GM10847 (cell line): ENCODE results near the gene VPS52.

Experiments used
- POLR2A ChIP-seq: IDR thresholded peaks from 2 replicates; pipeline ENCODE4 v1.6.1; 2011; ENCODE audit not compliant: insufficient read length; ENCODE audit errors: extremely low read depth

The VPS52 gene

DNA sequence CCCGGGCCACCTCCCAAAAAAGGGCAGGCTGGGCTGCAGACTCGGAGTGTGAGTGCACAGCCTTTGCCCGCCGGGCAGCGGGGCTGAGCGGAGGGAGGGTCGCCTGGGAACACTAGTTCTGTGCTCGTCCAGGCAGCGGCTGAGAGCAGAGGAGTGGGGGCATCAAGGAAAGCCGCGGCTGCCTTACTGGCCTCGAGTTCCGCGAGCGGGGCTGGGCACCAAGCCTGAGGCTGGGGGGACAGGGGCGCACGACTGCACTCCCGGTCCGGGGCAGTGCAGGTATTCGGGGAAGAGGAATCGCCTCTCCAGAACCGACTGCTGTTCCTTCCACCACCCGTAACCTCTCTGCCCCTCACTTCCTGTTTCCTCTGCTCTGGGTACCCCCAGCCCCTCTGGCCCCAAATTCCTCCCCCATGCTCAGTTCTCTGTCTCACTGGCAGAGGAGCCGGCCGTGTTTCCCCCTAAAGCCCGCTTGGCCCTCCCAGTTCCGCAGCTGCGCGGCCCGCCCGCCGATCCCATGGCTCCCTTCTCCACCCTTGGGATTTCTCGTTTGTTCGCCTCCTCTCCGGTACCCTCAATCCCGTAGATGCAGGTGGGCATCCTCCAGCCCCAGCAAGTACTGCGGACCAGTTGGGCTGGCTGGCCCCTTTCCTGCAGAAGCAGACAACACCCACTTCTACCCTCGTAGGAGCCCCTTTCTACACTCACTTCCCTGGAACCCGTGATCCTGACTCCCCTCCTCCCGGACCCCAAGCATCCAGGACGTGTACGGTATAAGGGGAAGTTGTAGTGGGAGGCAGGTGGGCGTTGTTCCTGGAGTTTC lies 58.3 kb downstream of the VPS52 start:
- no peak for TF ChIP-seq POLR2A

DNA sequence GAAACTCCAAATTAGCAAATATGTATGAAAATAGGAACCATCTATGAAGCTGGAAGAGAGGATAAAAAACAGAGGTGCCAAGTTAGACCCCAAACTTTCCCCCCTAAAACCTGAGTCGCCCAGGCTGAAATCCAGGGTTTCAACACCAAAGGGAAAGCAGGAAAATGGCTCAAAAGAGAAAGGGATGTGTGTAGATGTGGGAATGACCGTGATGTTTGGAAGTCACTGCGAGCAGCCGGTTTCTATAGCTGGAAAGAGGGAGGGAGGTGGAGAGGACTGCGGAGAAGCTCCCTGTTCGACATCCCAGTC lies 58.9 kb downstream of the VPS52 start:
- TF ChIP-seq POLR2A: no peak

DNA sequence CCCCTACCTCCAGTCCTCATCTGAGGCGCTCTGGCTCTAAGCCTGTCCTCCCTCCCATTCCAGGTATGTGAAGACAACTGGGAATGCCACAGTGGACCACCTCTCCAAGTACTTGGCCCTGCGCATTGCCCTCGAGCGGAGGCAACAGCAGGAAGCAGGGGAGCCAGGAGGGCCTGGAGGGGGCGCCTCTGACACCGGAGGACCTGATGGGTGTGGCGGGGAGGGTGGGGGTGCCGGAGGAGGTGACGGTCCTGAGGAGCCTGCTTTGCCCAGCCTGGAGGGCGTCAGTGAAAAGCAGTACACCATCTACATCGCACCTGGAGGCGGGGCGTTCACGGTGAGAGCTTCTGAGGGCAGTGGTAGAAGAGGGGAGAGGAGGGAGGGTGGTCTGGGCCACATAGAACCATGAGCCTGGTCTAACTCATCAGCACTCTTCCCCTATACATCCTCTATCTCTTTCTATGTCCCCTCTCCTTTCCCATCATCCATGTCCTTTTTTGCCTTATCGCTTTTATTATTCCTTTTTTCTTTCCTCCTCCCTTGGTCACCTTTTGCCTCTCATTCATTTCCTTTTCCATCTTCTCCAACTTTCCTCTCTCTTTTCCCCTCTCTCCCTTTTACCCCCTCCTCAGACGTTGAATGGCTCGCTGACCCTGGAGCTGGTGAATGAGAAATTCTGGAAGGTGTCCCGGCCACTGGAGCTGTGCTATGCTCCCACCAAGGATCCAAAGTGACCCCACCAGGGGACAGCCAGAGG lies 59.8 kb downstream of the VPS52 start:
- TF ChIP-seq POLR2A: no peak

DNA sequence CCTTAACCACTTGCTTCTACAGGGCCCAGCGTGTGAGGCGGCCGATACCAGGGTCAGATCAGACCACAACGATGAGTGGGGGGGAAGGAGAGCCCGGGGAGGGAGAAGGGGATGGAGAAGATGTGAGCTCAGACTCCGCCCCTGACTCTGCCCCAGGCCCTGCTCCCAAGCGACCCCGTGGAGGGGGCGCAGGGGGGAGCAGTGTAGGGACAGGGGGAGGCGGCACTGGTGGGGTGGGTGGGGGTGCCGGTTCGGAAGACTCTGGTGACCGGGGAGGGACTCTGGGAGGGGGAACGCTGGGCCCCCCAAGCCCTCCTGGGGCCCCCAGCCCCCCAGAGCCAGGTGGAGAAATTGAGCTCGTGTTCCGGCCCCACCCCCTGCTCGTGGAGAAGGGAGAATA lies 60.5 kb downstream of the VPS52 start:
- TF ChIP-seq POLR2A: no peak

DNA sequence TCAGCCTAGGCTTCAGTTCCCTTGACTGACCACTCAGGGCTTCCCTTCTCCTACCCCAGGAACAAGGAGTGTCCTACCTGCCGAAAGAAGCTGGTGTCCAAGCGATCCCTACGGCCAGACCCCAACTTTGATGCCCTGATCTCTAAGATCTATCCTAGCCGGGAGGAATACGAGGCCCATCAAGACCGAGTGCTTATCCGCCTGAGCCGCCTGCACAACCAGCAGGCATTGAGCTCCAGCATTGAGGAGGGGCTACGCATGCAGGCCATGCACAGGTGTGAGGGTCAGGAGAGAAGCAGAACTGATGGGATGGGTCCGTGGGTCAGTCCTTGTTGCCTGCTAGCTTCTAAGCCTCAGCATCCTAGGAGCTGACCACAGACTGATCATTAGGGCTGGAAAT lies 61.8 kb downstream of the VPS52 start:
- TF ChIP-seq POLR2A: no peak

DNA sequence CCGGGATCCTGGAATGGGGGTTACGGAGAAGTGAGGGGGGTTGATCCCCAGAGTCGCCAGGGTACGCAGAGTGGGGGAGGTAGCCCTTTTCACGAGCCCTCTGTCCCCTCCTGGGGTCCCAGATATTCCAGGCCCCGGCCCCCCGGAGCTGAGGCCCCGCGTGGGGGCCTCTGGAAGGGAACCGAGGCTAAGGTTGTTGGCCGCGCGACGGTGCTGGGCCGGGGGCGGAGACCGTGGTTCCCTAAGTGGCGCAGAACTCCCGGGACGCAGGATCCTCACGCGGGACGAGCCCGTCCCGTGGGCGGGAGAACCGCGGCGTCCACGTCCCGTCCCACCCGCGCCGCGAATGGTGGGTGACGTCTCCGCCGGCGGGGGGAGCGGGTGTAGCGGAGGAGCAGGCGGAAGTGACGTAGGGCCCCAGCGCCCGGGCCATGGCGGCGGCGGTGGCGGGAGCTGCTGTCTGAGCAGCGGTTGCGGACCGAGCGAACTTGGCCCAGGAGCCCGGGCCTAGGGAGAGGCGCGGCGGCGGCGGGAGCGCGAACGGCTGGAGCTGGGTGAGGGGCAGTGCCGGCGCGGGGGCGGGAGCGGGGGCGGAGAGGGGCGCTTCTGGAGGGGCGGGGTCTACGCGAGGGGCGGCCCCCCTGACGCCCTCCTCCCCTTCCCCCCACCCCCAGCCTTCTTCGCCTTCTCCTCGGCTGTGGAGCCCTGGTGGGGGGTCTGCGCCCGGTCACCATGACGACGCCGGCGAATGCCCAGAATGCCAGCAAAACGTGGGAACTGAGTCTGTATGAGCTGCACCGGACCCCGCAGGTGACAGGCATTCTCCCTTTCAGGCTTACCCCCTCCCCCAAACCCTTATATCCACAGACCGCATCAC lies 63.3 kb downstream of the VPS52 start, which contains the start of gene RING1:
RING1 (plus strand) TSS at position 410 of the 877 bp plus-strand sequence; CDS start at position 733, 323 bp downstream.
- peak; percentile 96 for TF ChIP-seq POLR2A

DNA sequence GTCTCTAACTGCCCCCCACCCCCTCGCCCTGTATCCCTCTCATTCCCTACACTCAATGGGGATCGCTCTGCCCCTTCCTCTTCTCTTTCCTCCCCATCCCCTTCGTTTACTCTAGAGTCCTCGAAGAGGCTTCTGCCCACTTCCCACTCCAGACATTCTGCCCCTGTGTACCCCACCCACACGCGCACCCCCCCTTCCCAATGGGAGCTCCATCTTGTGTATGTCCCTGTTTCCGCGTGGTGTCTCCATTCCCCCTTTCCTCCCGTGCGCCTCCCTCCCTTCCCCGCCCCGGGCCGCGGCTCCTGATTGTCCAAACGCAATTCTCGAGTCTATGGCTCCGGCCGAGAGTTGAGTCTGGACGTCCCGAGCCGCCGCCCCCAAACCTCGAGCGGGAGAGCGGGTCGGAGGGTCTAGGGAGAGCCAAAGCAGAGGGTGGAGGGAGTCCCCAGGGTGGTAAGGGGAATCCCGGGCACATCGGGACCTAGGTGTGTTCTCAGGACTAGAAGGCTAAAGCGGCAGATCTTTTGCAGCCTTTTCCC lies 64.1 kb downstream of the VPS52 start:
- no peak for TF ChIP-seq POLR2A

DNA sequence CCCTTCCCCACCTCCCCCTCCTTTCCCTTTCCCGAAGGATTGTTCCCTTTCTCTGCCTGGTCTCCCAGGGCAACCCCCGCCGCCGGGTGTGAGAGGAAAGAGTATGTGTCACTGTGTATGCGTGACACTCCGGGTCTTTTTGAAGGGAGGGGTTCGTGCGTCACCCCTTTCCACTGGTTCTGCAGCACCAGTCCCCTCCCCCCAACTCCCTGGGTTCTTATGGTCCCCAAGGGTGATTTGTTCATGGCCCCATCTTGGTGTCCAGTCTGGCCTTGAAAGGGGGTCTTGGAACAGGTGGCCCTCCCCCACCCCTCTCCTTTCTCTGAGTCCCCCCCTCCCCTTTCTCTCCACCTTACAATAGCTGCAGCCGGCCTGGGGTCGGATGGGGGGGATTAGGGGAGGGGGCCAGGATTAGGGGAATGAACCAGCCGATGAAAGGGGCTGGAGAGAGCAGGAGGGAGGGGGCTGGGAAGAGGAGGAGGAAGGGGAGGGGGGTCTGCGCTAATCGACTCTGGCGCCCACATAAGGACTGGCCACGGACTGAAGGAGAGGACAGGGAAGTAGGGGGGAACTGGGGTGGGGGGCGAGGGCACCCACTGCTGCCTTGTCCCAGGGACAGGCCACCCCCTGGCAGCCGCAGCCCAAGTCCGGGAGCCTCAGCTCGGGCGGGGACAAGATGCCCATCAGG lies 64.7 kb downstream of the VPS52 start:
- TF ChIP-seq POLR2A: no peak

DNA sequence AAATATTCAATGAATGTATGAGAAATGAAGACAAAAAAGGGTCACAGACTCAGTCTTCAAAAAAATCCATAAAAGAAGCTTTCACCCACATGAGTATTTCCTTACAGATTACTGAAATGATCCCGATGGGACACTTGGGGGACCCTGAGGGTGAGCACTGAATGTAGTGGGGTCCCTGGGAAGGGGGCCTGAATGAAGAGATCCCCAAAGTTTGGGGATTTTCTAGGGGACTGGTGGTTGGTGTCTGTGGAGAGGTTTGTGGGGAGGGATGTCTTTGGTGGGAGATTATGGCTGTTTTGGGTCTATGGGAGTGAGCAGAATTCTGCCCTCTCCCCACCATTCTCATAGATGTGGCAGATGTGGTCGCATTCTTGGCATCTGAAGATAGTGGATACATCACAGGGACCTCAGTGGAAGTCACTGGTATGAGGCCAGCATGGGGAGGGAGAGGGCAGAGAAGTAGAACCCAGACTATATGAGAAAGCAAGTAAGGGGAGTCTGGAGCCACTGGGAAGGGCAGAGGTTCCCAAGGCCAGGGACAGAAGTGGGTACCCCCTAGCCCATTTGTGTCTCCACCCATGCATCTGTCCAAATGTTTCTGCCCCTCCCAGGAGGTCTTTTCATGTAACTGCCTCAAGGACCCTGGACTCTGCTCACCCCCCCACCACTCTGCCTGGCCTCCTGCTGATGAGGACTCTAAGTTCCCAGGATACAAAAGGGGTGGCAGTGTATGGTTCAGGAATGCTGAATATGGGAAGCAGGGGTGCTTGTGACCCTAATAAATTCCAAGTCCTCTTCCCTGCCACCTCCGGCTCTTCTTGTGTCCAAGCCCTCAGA lies 65.4 kb downstream of the VPS52 start:
- no peak for TF ChIP-seq POLR2A

DNA sequence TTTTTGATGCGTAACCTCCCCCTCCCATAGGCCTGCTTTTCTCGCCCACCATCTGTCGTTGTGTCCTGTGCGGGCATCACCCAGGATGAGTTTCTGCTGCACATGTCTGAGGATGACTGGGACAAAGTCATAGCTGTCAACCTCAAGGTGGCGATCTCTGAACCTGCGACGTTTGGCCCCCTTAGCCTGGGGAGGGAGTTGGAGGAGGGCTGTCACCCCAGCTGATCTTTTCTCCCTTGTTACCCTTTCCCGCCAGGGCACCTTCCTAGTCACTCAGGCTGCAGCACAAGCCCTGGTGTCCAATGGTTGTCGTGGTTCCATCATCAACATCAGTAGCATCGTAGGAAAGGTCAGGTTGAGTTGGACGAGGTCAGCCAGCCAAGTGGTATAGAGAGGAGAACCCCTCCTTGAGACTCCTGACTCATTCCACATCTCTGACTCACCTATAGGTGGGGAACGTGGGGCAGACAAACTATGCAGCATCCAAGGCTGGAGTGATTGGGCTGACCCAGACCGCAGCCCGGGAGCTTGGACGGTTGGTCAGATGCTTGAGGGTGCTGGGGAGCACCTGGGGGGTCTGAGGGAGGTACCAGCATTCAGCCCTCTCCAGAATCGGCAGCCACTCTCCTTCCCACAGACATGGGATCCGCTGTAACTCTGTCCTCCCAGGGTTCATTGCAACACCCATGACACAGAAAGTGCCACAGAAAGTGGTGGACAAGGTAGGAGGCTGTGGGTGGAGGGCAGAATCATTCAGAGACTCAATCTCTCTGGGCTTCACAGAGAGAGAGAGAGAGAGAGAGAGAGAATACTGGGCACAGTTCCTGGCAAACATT lies 66.3 kb downstream of the VPS52 start:
- no peak for TF ChIP-seq POLR2A

DNA sequence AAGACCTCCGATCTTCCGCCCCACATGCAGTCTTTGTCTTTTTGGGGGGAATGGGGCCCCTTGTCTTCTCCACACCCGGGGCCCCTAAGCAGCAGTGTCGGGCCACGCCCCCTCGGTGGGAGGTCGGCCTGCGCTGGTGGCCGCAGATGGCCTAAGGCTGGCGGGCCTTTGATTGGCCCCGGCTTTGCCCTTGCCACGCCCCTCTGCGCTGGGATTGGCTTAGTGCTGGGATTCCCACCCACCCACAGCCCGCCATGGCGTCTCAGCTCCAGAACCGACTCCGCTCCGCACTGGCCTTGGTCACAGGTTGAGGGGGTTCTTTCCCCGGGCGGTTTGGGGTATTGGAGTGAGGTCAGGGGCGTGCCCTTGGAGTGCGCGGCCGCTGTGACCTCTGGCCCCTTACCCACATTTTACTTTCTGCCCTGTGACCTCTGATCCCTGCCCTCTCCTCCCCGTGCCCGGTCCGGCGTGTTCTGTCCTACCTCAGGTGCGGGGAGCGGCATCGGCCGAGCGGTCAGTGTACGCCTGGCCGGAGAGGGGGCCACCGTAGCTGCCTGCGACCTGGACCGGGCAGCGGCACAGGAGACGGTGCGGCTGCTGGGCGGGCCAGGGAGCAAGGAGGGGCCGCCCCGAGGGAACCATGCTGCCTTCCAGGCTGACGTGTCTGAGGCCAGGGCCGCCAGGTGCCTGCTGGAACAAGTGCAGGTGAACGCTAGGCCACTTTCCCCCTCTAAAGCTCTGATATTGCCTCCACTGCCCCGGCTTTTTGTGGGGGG lies 67.1 kb downstream of the VPS52 start, which contains the start of gene HSD17B8:
HSD17B8 (plus strand) TSS at position 241 of the 776 bp plus-strand sequence; CDS start at position 255, 14 bp downstream.
- peak; percentile 63 for TF ChIP-seq POLR2A

DNA sequence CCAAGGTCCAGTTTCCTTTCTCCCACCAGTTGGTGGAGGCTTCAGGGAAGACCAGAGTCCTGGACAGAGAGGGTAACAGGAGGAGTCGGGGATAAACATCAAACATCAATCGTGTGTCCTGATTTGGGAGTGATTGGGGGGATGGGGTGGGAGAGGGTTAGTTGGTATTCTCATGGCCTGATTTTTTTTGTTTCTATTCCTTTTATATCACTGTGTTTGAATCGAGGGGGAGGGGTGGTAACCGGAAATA lies 67.6 kb downstream of the VPS52 start:
- no peak for TF ChIP-seq POLR2A
